ENCODE measurements around the gene RCOR1.
"Not testable (repeated sequence)": the region's sequence is repeated elsewhere in the genome, so short reads cannot be mapped to it uniquely, and the experiment has no call there.

RCOR1 gene

GRCh38 chr14:102591944-102592762, at the start of gene RCOR1:
TSS of gene RCOR1 (plus strand) at chr14:102592649. CDS start at chr14:102592887, 238 bp downstream.
- DNase-seq (ENCODE audit: low read depth in 2 of 3, low spot score in 1 of 3): peak; percentile 94 to 98 (median 95)

- no peak for DNase-seq (ENCODE audit: low read depth in 2 of 3, low spot score in 1 of 3)
Measured at GRCh38 chr14:102544046-102544746, 48.3 kb upstream of the RCOR1 start.

GRCh38 chr14:102544747-102545460, 47.5 kb upstream of the RCOR1 start:
- no peak for DNase-seq (ENCODE audit: low read depth in 2 of 3, low spot score in 1 of 3)

GRCh38 chr14:102545461-102546265, 46.8 kb upstream of the RCOR1 start:
- DNase-seq (ENCODE audit: low read depth in 2 of 3, low spot score in 1 of 3): no peak

- no peak for DNase-seq (ENCODE audit: low read depth in 2 of 3, low spot score in 1 of 3)
Measured at GRCh38 chr14:102548616-102549240, 43.7 kb upstream of the RCOR1 start.

GRCh38 chr14:102550927-102551401, 41.5 kb upstream of the RCOR1 start:
- DNase-seq (ENCODE audit: low read depth in 2 of 3, low spot score in 1 of 3): not testable (repeated sequence)

- DNase-seq (ENCODE audit: low read depth in 2 of 3, low spot score in 1 of 3): peak; percentile 28 to 37 (median 33)
Measured at GRCh38 chr14:102551995-102552705, 40.3 kb upstream of the RCOR1 start.

- DNase-seq (ENCODE audit: low read depth in 2 of 3, low spot score in 1 of 3): peak; percentile 16 to 33 (median 20)
Measured at GRCh38 chr14:102554821-102555819, 37.3 kb upstream of the RCOR1 start.

- DNase-seq (ENCODE audit: low read depth in 2 of 3, low spot score in 1 of 3): no peak
Measured at GRCh38 chr14:102556098-102556677, 36.3 kb upstream of the RCOR1 start.

- DNase-seq (ENCODE audit: low read depth in 2 of 3, low spot score in 1 of 3): no peak
Measured at GRCh38 chr14:102557434-102558226, 34.8 kb upstream of the RCOR1 start.

- no peak for DNase-seq (ENCODE audit: low read depth in 2 of 3, low spot score in 1 of 3)
Measured at GRCh38 chr14:102558556-102558955, 33.9 kb upstream of the RCOR1 start.

- no peak for DNase-seq (ENCODE audit: low read depth in 2 of 3, low spot score in 1 of 3)
Measured at GRCh38 chr14:102560458-102561261, 31.8 kb upstream of the RCOR1 start.

- DNase-seq (ENCODE audit: low read depth in 2 of 3, low spot score in 1 of 3): no peak
Measured at GRCh38 chr14:102565331-102565887, 27.0 kb upstream of the RCOR1 start.

- DNase-seq (ENCODE audit: low read depth in 2 of 3, low spot score in 1 of 3): no peak
Measured at GRCh38 chr14:102565959-102566358, 26.5 kb upstream of the RCOR1 start.

- peak in 2 of 3 donors; percentile 28 to 36 for DNase-seq (ENCODE audit: low read depth in 2 of 3, low spot score in 1 of 3)
Measured at GRCh38 chr14:102568115-102568614, 24.3 kb upstream of the RCOR1 start.

Measured in stimulated activated CD4-positive, alpha-beta T cell treated with anti-CD3 and anti-CD28 coated beads, Interleukin-12 subunit alpha, Interleukin-12 subunit beta, amount 100 ng/mL, for 48 hours (primary cell).